ENCODE results near the gene BHLHE23. TPM values are rescaled to one million over a fixed set of nuclear protein-coding genes. Genes with fewer than 3 reads are reported as not detected.

The BHLHE23 gene
- total RNA-seq, 3 donors from 2014 or later (not counting 1 experiment from before 2014, with no cell fraction given), result not detected

DNA sequence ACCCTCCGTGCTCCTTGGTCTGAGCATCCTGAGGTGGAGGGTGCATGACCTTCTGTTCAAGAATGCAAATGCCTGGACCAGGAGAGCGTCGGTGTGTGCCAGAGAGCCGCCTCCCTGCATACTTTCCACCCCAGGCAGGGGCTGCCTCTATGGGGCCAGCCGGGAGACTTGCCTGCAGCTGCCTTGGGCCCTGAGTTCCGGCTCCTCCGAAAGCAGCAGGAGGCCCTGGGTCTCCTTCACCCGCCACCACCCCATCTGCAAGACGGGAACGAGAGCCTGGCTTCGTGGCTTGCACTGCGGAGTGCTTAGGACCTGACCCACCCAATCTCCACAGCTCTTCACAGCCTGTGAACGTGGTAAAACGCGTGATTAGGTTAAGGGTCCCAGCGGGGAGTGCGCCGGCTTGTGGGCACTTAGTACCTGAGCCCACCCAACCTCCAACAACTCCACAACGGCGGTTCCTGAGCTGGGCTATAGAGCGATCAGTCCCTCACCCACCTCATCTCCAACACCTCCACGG lies 16.4 kb downstream of the BHLHE23 start:
- Mint-ChIP-seq H3K27ac (no peak overlapping the region), H3K9me3 (no peaks in the 10 kb centered on the region), H3K27me3 (ENCODE audit: low read depth in 2 of 2) (peaks cover 5 to 14% of the 10 kb centered on the region in 2 donors), H3K36me3 (no peaks in the 10 kb centered on the region), H3K4me1 (peaks cover 11 to 14% of the 10 kb centered on the region in 2 donors), H3K4me3 (no peak overlapping the region)
- no peaks in the 10 kb centered on the region for H3K27me3 ChIP-seq (ENCODE audit: control insufficient read depth, insufficient read depth, low read length)
- DNase-seq (no peak), ATAC-seq (no peak)
- intact Hi-C loops (cut with micrococcal nuclease), result no loop called here
- TF ChIP-seq, protein P1, sequence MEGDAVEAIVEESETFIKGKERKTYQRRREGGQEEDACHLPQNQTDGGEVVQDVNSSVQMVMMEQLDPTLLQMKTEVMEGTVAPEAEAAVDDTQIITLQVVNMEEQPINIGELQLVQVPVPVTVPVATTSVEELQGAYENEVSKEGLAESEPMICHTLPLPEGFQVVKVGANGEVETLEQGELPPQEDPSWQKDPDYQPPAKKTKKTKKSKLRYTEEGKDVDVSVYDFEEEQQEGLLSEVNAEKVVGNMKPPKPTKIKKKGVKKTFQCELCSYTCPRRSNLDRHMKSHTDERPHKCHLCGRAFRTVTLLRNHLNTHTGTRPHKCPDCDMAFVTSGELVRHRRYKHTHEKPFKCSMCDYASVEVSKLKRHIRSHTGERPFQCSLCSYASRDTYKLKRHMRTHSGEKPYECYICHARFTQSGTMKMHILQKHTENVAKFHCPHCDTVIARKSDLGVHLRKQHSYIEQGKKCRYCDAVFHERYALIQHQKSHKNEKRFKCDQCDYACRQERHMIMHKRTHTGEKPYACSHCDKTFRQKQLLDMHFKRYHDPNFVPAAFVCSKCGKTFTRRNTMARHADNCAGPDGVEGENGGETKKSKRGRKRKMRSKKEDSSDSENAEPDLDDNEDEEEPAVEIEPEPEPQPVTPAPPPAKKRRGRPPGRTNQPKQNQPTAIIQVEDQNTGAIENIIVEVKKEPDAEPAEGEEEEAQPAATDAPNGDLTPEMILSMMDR (IDR thresholded peaks at IDR 0.05), result no peak
- no peaks in the 10 kb centered on the region for H3K9me3 ChIP-seq (ENCODE audit: control insufficient read depth, insufficient read depth, low read length)
- H3K27ac ChIP-seq (ENCODE audit: low read length), result no peak overlapping the region
- H3K36me3 ChIP-seq (ENCODE audit: control insufficient read depth, insufficient read depth, low read length), result no peaks in the 10 kb centered on the region
- 77% methylated on average over 22 of the region's 22 CpGs for WGBS (ENCODE audit: insufficient coverage)
- H3K4me3 ChIP-seq (ENCODE audit: low read length), result no peak overlapping the region
- H3K4me1 ChIP-seq (ENCODE audit: control insufficient read depth, insufficient read depth, low read length), result peaks cover 23% of the 10 kb centered on the region

- Mint-ChIP-seq H3K9me3 (no peaks in the 10 kb centered on the region), H3K4me1 (peaks cover 11 to 14% of the 10 kb centered on the region in 2 donors), H3K27me3 (ENCODE audit: low read depth in 2 of 2) (peaks cover 6 to 17% of the 10 kb centered on the region in 2 donors), H3K27ac (peak overlapping the region; percentile 45 to 78), H3K4me3 (peak overlapping the region; percentile 87), H3K36me3 (no peaks in the 10 kb centered on the region)
- intact Hi-C loops (cut with micrococcal nuclease), result no loop called here
- Histone ChIP-seq H3K27ac (ENCODE audit: low read length) (peak overlapping the region; percentile 55), H3K4me3 (ENCODE audit: low read length) (peak overlapping the region; percentile 38), H3K9me3 (ENCODE audit: control insufficient read depth, insufficient read depth, low read length) (no peaks in the 10 kb centered on the region), H3K27me3 (ENCODE audit: control insufficient read depth, insufficient read depth, low read length) (no peaks in the 10 kb centered on the region), H3K4me1 (ENCODE audit: control insufficient read depth, insufficient read depth, low read length) (peaks cover 23% of the 10 kb centered on the region), H3K36me3 (ENCODE audit: control insufficient read depth, insufficient read depth, low read length) (no peaks in the 10 kb centered on the region)
- TF ChIP-seq, protein P1 (IDR thresholded peaks at IDR 0.05), result no peak
- ATAC-seq, result peak; percentile 49 to 84 (median 80)
- 11% methylated on average over 10 of the region's 11 CpGs for whole genome bisulfite sequencing (ENCODE audit: insufficient coverage)
- DNase-seq, result peak in 1 of 2 donors; percentile 40
Measured at GRCh38 chr20:62989201-62989601, 17.6 kb downstream of the BHLHE23 start.

- H3K4me3 Mint-ChIP-seq, result no peak overlapping the region
- TF ChIP-seq, protein P1 (IDR thresholded peaks at IDR 0.05), result no peak
- H3K36me3 Mint-ChIP-seq, result no peaks in the 10 kb centered on the region
- Histone ChIP-seq H3K36me3 (ENCODE audit: control insufficient read depth, insufficient read depth, low read length) (no peaks in the 10 kb centered on the region), H3K4me3 (ENCODE audit: low read length) (no peak overlapping the region), H3K9me3 (ENCODE audit: control insufficient read depth, insufficient read depth, low read length) (no peaks in the 10 kb centered on the region), H3K4me1 (ENCODE audit: control insufficient read depth, insufficient read depth, low read length) (peaks cover 33% of the 10 kb centered on the region), H3K27me3 (ENCODE audit: control insufficient read depth, insufficient read depth, low read length) (peaks cover 3% of the 10 kb centered on the region), H3K27ac (ENCODE audit: low read length) (no peak overlapping the region)
- peaks cover 7 to 16% of the 10 kb centered on the region in 2 donors for H3K27me3 Mint-ChIP-seq (ENCODE audit: low read depth in 2 of 2)
- ATAC-seq, result no peak
- no peak overlapping the region for H3K27ac Mint-ChIP-seq
- DNase-seq, result no peak
- no peaks in the 10 kb centered on the region for H3K9me3 Mint-ChIP-seq
- WGBS (ENCODE audit: insufficient coverage), result 91% methylated on average over 10 of the region's 10 CpGs
- H3K4me1 Mint-ChIP-seq, result peaks cover 18 to 30% of the 10 kb centered on the region in 2 donors
- intact Hi-C loops (cut with micrococcal nuclease), result no loop called here
Measured at GRCh38 chr20:62987114-62987513, 19.6 kb downstream of the BHLHE23 start.

- 84% methylated on average over 4 of the region's 6 CpGs for WGBS (ENCODE audit: insufficient coverage)
- Mint-ChIP-seq H3K9me3 (no peaks in the 10 kb centered on the region), H3K4me3 (no peak overlapping the region), H3K27ac (no peak overlapping the region), H3K4me1 (peaks cover 25 to 38% of the 10 kb centered on the region in 2 donors), H3K36me3 (no peaks in the 10 kb centered on the region), H3K27me3 (ENCODE audit: low read depth in 2 of 2) (peaks cover 14 to 15% of the 10 kb centered on the region in 2 donors)
- Histone ChIP-seq H3K36me3 (ENCODE audit: control insufficient read depth, insufficient read depth, low read length) (no peaks in the 10 kb centered on the region), H3K27ac (ENCODE audit: low read length) (no peak overlapping the region), H3K27me3 (ENCODE audit: control insufficient read depth, insufficient read depth, low read length) (peaks cover 8% of the 10 kb centered on the region), H3K4me1 (ENCODE audit: control insufficient read depth, insufficient read depth, low read length) (peaks cover 41% of the 10 kb centered on the region), H3K9me3 (ENCODE audit: control insufficient read depth, insufficient read depth, low read length) (no peaks in the 10 kb centered on the region), H3K4me3 (ENCODE audit: low read length) (no peak overlapping the region)
- TF ChIP-seq, protein P1 (IDR thresholded peaks at IDR 0.05), result no peak
- intact Hi-C loops (cut with micrococcal nuclease), result no loop called here
- no peak for ATAC-seq
- no peak for DNase-seq
Measured at GRCh38 chr20:62986257-62986800, 20.4 kb downstream of the BHLHE23 start.

All from natural killer cell (primary cell).